BLaER1 (cell line): ENCODE results near the gene ZNF628.

Experiments used
- H3K27ac ChIP-seq: shearing (Covaris generic); formaldehyde crosslinking; 2 replicates; pipeline ENCODE4 v1.8.1; 2022
- H3K27me3 ChIP-seq: shearing (Covaris generic); formaldehyde crosslinking; 2 replicates; pipeline ENCODE4 v1.8.1; 2022
- H3K36me3 ChIP-seq: shearing (Covaris generic); formaldehyde crosslinking; 2 replicates; pipeline ENCODE4 v1.8.1; 2022
- H3K4me1 ChIP-seq: shearing (Covaris generic); formaldehyde crosslinking; 2 replicates; pipeline ENCODE4 v1.8.1; 2022
- H3K4me2 ChIP-seq: shearing (Covaris generic); formaldehyde crosslinking; 2 replicates; pipeline ENCODE4 v1.8.1; 2022
- H3K4me3 ChIP-seq: shearing (Covaris generic); formaldehyde crosslinking; 2 replicates; pipeline ENCODE4 v1.8.1; 2022
- H3K9ac ChIP-seq: shearing (Covaris generic); formaldehyde crosslinking; 2 replicates; pipeline ENCODE4 v1.8.1; 2022
- H3K9me3 ChIP-seq: shearing (Covaris generic); formaldehyde crosslinking; 2 replicates; pipeline ENCODE4 v1.8.1; 2022
- H4K20me1 ChIP-seq: shearing (Covaris generic); formaldehyde crosslinking; 2 replicates; pipeline ENCODE4 v1.8.1; 2022
- Cebpa-rat ChIP-seq: shearing (Covaris generic); IDR thresholded peaks from 2 replicates; pipeline ENCODE4 v1.8.1; 2022

ZNF628 gene

GRCh38 chr19:55472463-55472862 lies 4.0 kb upstream of the ZNF628 start:
- Histone ChIP-seq H3K36me3 (no peaks in the 10 kb centered on the region), H3K9ac (no peak overlapping the region), H3K27me3 (no peaks in the 10 kb centered on the region), H3K9me3 (no peaks in the 10 kb centered on the region), H3K4me2 (no peak overlapping the region), H4K20me1 (no peaks in the 10 kb centered on the region), H3K4me1 (peaks cover 31% of the 10 kb centered on the region), H3K4me3 (no peak overlapping the region), H3K27ac (no peak overlapping the region)
- no peak for TF ChIP-seq Cebpa-rat

DNA sequence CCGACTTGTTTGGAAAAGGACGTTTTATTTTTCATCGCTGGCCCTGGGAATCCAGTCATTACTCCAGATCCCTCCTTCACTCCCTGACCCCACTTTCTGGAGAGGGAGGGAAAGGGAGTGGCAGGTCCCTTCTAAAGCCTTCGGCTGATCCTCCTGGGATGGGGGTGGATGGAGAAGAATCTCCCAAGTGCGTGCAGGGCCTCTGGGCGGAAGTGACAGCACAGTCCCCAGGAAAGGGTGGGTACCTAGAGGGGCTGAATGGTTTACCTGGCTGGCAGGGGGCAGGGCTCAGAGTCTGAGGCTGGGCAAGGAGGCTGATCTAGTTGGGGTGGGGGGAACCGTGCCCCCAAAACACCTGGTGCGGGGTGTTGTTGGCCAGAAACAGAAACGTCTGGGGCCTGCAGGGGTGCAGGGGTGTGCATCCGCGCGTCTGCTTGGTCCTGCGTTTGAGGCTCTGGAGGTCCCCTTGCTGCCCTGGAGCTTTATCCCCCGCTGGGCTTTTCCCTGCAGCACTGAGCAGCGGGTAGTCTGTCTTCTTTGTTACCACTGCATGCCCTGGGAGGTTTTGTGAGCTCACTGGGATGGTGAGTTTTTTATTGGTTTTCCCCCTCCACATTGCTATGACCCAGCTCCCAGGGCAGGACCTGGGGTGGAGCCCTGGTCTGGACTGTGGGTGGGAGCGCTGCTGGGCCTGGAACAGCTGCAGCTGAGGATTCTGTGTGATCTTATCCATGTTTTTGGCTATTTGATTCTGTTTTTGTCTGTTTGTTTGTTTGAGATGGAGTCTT lies 3.0 kb upstream of the ZNF628 start:
- Histone ChIP-seq H3K4me3 (no peak overlapping the region), H3K27ac (no peak overlapping the region), H3K36me3 (no peaks in the 10 kb centered on the region), H3K27me3 (no peaks in the 10 kb centered on the region), H3K9me3 (no peaks in the 10 kb centered on the region), H4K20me1 (no peaks in the 10 kb centered on the region), H3K4me1 (peaks cover 41% of the 10 kb centered on the region), H3K4me2 (no peak overlapping the region), H3K9ac (no peak overlapping the region)
- TF ChIP-seq Cebpa-rat, result no peak

DNA sequence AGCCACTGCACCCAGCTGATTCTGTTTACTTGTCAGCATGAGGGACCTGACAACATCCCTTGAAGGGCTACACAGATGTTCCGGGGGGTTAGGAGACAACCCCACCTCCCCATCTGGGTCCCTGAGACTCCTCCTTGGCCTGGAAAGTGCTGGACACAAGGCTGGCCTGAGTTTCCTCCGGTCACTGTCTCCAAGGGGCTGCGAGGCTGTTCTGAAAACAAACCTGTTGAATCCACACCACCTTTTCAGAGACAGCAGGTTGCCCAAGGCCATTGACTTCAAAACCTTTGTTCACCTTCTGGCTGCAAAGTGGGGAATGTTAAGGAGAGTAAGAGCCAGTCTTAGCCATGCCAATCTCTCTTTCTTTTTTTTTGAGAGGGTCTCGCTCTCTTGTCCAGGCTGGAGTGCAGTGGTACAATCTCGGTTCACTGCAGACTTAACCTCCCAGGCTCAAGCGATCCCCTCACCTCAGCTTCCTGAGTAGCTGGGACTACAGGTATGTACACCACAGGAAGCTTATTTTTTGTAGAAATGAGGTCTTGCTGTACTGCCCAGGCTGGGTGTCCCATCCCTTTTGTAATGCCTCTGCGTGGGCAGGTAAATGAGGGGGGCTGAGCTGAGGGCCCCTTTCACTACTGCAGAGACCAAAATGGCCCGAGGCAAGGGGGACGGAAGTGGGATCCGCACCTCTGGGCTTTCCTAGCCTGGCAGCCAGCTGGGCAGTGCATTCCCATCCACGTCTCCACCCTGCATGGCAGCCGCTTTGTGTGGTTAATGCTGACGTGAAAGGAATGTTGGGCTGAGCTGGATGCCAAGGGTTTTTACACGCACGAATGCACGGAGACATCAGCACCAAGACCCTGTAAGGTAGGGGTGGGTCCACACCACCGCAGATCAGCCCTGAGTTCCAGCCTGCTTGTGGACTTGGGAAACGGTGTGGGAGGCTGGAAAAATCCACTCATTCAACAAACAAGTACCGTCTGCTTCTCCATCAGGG lies 1.9 kb upstream of the ZNF628 start:
- 0 out of 2 replicates have a peak overlapping the region, but pooled peaks have one; percentile 19 for H3K9ac ChIP-seq
- no peak overlapping the region for H3K27ac ChIP-seq
- H3K9me3 ChIP-seq, result no peaks in the 10 kb centered on the region
- H3K4me2 ChIP-seq, result peak overlapping the region; percentile 94; the same call in 1 of the 2 replicates
- peaks cover 8% of the 10 kb centered on the region; the same call in 1 of the 2 replicates for H4K20me1 ChIP-seq
- no peaks in the 10 kb centered on the region for H3K36me3 ChIP-seq
- H3K4me3 ChIP-seq, result no peak overlapping the region
- TF ChIP-seq Cebpa-rat, result no peak
- peaks cover 52% of the 10 kb centered on the region for H3K4me1 ChIP-seq
- H3K27me3 ChIP-seq, result no peaks in the 10 kb centered on the region

- H3K9ac ChIP-seq, result peak overlapping the region; percentile 82
- H3K4me3 ChIP-seq, result peak overlapping the region; percentile 71
- no peak overlapping the region for H3K27ac ChIP-seq
- no peaks in the 10 kb centered on the region for H3K27me3 ChIP-seq
- H3K4me2 ChIP-seq, result peak overlapping the region; percentile 88
- peaks cover 15% of the 10 kb centered on the region for H3K36me3 ChIP-seq
- peaks cover 57% of the 10 kb centered on the region for H3K4me1 ChIP-seq
- H3K9me3 ChIP-seq, result no peaks in the 10 kb centered on the region
- H4K20me1 ChIP-seq, result peaks cover 11% of the 10 kb centered on the region; the same call in 1 of the 2 replicates
- no peak for TF ChIP-seq Cebpa-rat
Observed at GRCh38 chr19:55477905-55478304, 1.5 kb downstream of the ZNF628 start.

DNA sequence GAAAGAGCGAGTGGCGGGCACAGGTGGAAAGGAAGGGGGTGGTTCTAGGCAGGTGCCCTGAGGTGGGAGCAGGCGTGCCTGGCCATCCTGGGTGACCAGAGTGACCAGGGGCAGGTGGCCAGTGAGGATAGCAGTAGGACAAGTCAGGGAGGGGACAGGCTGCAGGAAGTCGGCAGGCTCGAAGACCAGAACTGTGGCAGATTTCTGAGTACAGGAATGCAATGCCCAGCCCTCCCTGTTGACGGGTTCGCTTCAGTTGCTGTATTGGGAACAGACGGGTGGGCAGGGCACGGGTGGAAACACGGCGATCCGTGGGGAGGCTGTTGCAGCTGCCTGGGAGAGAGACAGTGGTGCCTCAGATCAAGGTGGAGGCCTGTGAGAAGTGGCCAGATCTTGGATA lies 1.9 kb downstream of the ZNF628 start:
- Histone ChIP-seq H3K4me2 (peak overlapping the region; percentile 88), H4K20me1 (peaks cover 11% of the 10 kb centered on the region; the same call in 1 of the 2 replicates), H3K9me3 (no peaks in the 10 kb centered on the region), H3K27ac (no peak overlapping the region), H3K4me1 (peaks cover 57% of the 10 kb centered on the region), H3K36me3 (peaks cover 20% of the 10 kb centered on the region), H3K4me3 (no peak overlapping the region), H3K27me3 (no peaks in the 10 kb centered on the region), H3K9ac (peak overlapping the region; percentile 82)
- no peak for TF ChIP-seq Cebpa-rat

DNA sequence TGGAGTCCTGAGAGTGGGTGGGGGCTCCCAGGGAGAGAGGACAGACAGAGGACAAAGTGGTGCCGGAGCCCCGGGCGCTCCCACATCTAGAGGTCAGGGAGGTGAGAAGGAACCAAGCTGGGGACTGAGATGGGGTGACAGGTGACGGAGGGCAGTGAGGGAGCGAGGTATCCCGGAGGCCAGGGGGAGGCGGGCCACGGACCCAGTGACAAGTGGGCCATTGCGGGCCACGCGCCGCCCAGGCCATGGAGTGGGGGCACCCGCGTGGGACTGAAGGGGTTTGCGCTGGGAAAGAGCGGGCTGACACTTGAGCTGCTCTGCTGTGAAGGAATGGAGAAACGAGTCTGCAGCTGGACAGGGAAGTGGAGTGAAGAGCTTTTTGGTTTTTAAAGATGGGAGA lies 2.6 kb downstream of the ZNF628 start:
- Histone ChIP-seq H3K9me3 (no peaks in the 10 kb centered on the region), H3K4me1 (peaks cover 56% of the 10 kb centered on the region), H3K27ac (0 out of 2 replicates have a peak overlapping the region, but pooled peaks have one; percentile 7), H3K4me2 (peak overlapping the region; percentile 39), H3K27me3 (no peaks in the 10 kb centered on the region), H3K4me3 (no peak overlapping the region), H3K9ac (peak overlapping the region; percentile 46; the same call in 1 of the 2 replicates), H3K36me3 (peaks cover 25% of the 10 kb centered on the region), H4K20me1 (peaks cover 11% of the 10 kb centered on the region; the same call in 1 of the 2 replicates)
- no peak for TF ChIP-seq Cebpa-rat

DNA sequence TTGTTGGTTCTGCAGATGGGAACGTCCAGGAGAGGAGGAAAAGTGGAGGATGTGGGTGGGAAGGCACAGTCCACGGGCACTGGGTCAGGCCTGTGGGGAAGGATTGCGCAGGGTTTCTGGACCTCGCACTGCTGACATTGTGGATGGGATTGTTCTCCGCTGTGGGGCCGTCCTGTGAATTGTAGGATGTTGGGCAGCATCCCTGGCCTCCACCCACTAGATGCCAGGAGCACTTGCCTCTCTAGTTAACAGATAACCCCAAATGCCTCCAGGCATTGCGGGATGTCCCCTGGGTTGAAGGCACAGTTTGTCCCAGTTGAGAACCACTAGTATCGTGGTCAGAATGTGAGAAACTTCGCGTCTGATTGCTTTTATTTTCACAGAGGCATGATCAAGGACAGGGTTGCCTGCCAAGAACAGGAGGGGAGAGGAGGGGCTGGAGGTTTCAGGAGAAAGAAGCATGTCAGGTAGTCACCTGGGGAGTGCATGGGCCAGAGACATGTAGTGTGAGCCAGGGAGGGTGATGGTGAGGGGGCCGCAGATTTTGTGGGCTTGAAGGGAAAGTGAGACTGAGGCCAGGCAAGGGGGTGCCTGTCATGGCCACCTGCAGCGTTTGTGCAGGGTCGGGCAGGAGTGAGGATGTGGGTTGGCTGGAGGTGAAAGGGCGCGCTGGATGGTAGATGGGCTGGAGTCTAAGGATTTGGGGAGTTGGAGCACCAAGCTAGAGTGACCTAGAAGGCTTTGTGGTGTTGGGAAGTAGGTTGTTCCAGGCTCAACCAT lies 3.2 kb downstream of the ZNF628 start:
- TF ChIP-seq Cebpa-rat, result no peak

GRCh38 chr19:55481148-55481793 lies 4.9 kb downstream of the ZNF628 start:
- peaks cover 11% of the 10 kb centered on the region; the same call in 1 of the 2 replicates for H4K20me1 ChIP-seq
- peaks cover 51% of the 10 kb centered on the region for H3K4me1 ChIP-seq
- no peak overlapping the region for H3K4me2 ChIP-seq
- no peak overlapping the region for H3K27ac ChIP-seq
- TF ChIP-seq Cebpa-rat, result no peak
- H3K9me3 ChIP-seq, result no peaks in the 10 kb centered on the region
- H3K27me3 ChIP-seq, result no peaks in the 10 kb centered on the region
- peaks cover 25% of the 10 kb centered on the region for H3K36me3 ChIP-seq
- no peak overlapping the region for H3K9ac ChIP-seq
- no peak overlapping the region for H3K4me3 ChIP-seq

More for the DNA sequence above, 3.2 kb downstream of the ZNF628 start:
- Histone ChIP-seq H3K27ac (0 out of 2 replicates have a peak overlapping the region, but pooled peaks have one; percentile 7), H4K20me1 (peaks cover 11% of the 10 kb centered on the region; the same call in 1 of the 2 replicates), H3K9me3 (no peaks in the 10 kb centered on the region), H3K9ac (peak overlapping the region; percentile 46; the same call in 1 of the 2 replicates), H3K4me3 (no peak overlapping the region), H3K4me2 (peak overlapping the region; percentile 39), H3K4me1 (peaks cover 56% of the 10 kb centered on the region), H3K27me3 (no peaks in the 10 kb centered on the region), H3K36me3 (peaks cover 25% of the 10 kb centered on the region)
